Lung (tissue), 13 donors: ENCODE measurements around the gene RNF138. TPM values are rescaled to one million over a fixed set of nuclear protein-coding genes. Genes with fewer than 3 reads are reported as not detected.
A peak's percentile ranks its signal among the peaks of the same experiment; 100 is the strongest.
"Not testable (repeated sequence)": the region's sequence is repeated elsewhere in the genome, so short reads cannot be mapped to it uniquely, and the experiment has no call there.

Source experiments
- ATAC-seq: fragments of 200-7000 bp; cut with Tn5 transposase; one replicate; pipeline ENCODE4 v1.9.1; 2020; ENCODE audit warnings: moderate number of reproducible peaks; ENCODE audit not compliant: insufficient read depth, low FRiP score
- DNase-seq, 3 donors: peaks; one replicate each; pipeline ENCODE4 v3.0.0-alpha.2; 2013 to 2017
- H3K27ac ChIP-seq, 2 donors: one replicate each; pipeline ENCODE4 v1.5.1; 2013; ENCODE audit warnings: mild to moderate bottlenecking in 2 of 2, moderate library complexity in 2 of 2, control low read depth in 1 of 2, inconsistent platforms in 1 of 2, low read depth in 1 of 2, low read length in 1 of 2
- H3K27me3 ChIP-seq, 3 donors: one replicate each; pipeline ENCODE4 v1.5.1; 2013; ENCODE audit warnings: low read length in 2 of 3; ENCODE audit not compliant: control insufficient read depth in 3 of 3, insufficient read depth in 3 of 3
- H3K36me3 ChIP-seq, 4 donors: one replicate each; pipeline ENCODE4 v1.5.1; 2013; ENCODE audit warnings: low read length in 4 of 4, mild to moderate bottlenecking in 1 of 4, moderate library complexity in 1 of 4; ENCODE audit not compliant: control insufficient read depth in 4 of 4, insufficient read depth in 4 of 4
- H3K4me1 ChIP-seq, 5 donors: one replicate each; pipeline ENCODE4 v1.5.1; 2013; ENCODE audit warnings: low read length in 5 of 5, mild to moderate bottlenecking in 2 of 5, moderate library complexity in 1 of 5; ENCODE audit not compliant: control insufficient read depth in 5 of 5, insufficient read depth in 5 of 5
- H3K4me3 ChIP-seq: one replicate; pipeline ENCODE4 v1.5.1; 2013; ENCODE audit warnings: mild to moderate bottlenecking, control low read depth, moderate library complexity
- H3K9ac ChIP-seq, 2 donors: one replicate each; pipeline ENCODE4 v1.5.1; 2013; ENCODE audit warnings: low read length in 2 of 2, control low read depth in 1 of 2; ENCODE audit not compliant: insufficient read depth in 1 of 2
- H3K9me3 ChIP-seq, 4 donors: one replicate each; pipeline ENCODE4 v1.5.1; 2013; ENCODE audit warnings: low read length in 3 of 4, mild to moderate bottlenecking in 1 of 4, moderate library complexity in 1 of 4; ENCODE audit not compliant: control insufficient read depth in 4 of 4, insufficient read depth in 3 of 4
- CTCF ChIP-seq: IDR thresholded peaks from 2 replicates; pipeline ENCODE4 v1.5.1; 2012; ENCODE audit warnings: mild to moderate bottlenecking; ENCODE audit errors: control extremely low read depth, extremely low read depth
- WGBS, 2 donors: extraction: QIAGEN DNeasy Blood & Tissue Kit; methylation state at CpG; one replicate each; pipeline ENCODE4 v1.1.7; 2013; 5-methylcytosine and 5-hydroxymethylcytosine counted together
- polyA plus RNA-seq, 2 donors: library from polyadenylated mRNA; stranded (reverse); fragments of 200-250 nt; gene quantifications; one replicate each; pipeline ENCODE4 v1.2.1, GENCODE V29; 2013
- small RNA-seq: library from RNA; depleted of rRNA; stranded (forward); fragments of <200 nt; gene quantifications from one replicate; pipeline ENCODE3, GENCODE V24; 2014; ENCODE audit warnings: low replicate concordance
- total RNA-seq, 2 donors: library from RNA; depleted of rRNA in 1 of 2; stranded (reverse); fragments of >200 nt in 1 of 2; gene quantifications; one replicate each; pipeline ENCODE4 v1.2.1, GENCODE V29; 2014 to 2021
- donor health status: control.
- donor health status: control.
- donor health status: Bipolar disorder and iron deficiency.
- donor health status: healthy.
- donor health status: DM: yes; HTN: yes; CAD: no.

Gene RNF138
- total and polyA plus RNA-seq, 4 donors, result 13.1 to 37.9 (median 22.8) TPM

DNA sequence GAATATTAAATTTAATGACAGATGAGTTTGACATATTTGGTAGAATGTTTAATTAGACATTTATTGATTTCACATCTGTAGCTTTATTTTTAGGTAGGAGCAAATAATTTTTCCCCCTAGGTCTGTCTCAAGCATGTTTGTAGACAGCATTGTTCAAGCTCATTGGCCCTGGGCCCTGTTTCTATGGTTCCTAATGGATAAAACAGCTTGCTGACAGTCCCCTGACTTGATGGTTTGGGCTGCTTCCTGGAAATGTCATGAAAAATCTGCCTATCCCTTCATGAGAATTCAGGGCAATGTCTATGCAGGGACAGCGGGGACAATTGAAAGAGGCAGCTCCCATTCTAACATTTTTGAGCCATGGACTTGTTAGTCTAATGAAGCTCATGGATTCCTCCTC, 83.6 kb downstream of the RNF138 start:
- WGBS, 2 donors, result 81 to 92% methylated on average over 1 of the region's 1 CpG
- peak; percentile 85 to 95 (median 94) for DNase-seq

GRCh38 chr18:32176745-32177144, 85.1 kb downstream of the RNF138 start:
- not testable (repeated sequence) for H3K27me3 ChIP-seq, H3K36me3 ChIP-seq, H3K4me3 ChIP-seq, H3K9ac ChIP-seq, H3K27ac ChIP-seq, ATAC-seq, DNase-seq, H3K9me3 ChIP-seq
- peaks cover 0 to 14% (median 2%) of the 10 kb centered on the region in 5 donors for H3K4me1 ChIP-seq
- WGBS, 2 donors, result 100% methylated on average over 1 of the region's 1 CpG

More for the DNA sequence above, 83.6 kb downstream of the RNF138 start:
- Histone ChIP-seq H3K27ac (no peak overlapping the region), H3K9me3 (no peaks in the 10 kb centered on the region), H3K4me3 (no peak overlapping the region), H3K4me1 (peaks cover 0 to 14% (median 2%) of the 10 kb centered on the region in 5 donors), H3K9ac (no peak overlapping the region), H3K27me3 (no peaks in the 10 kb centered on the region), H3K36me3 (no peaks in the 10 kb centered on the region)
- ATAC-seq, result no peak
- TF ChIP-seq CTCF, result no peak

- H3K4me3 ChIP-seq, result no peak overlapping the region
- WGBS, 2 donors, result 66 to 81% methylated on average over 3 of the region's 3 CpGs
- no peaks in the 10 kb centered on the region for H3K9me3 ChIP-seq
- H3K27me3 ChIP-seq, result no peaks in the 10 kb centered on the region
- no peaks in the 10 kb centered on the region for H3K36me3 ChIP-seq
- no peak overlapping the region for H3K9ac ChIP-seq
- peaks cover 0 to 14% (median 2%) of the 10 kb centered on the region in 5 donors for H3K4me1 ChIP-seq
- DNase-seq (no peak), ATAC-seq (no peak)
- TF ChIP-seq CTCF, result no peak
- H3K27ac ChIP-seq, result no peak overlapping the region
Measured at GRCh38 chr18:32177530-32177929, 85.9 kb downstream of the RNF138 start.

Small RNA genes lying within 50 kb of the gene (small RNA-seq; reads per million reads assigned to genes)
- not detected for gene RNA5SP453

Other genes with a start within 250 kb of the RNF138 start
- 10 to 100 TPM; 51.3 to 73.5 TPM for gene TRAPPC8, start 148.7 kb upstream of the RNF138 start, total RNA-seq
- 10 to 100 TPM; 12.4 to 20.3 TPM for gene TRAPPC8, start 148.7 kb upstream of the RNF138 start, polyA plus RNA-seq
- gene RNF125, start 73.0 kb upstream of the RNF138 start, total RNA-seq, result 1 to 10 TPM; 4.8 to 9.2 TPM
- gene RNF125, start 73.0 kb upstream of the RNF138 start, polyA plus RNA-seq, result 1 to 10 TPM; 1.4 to 1.8 TPM
- gene MEP1B, start 98.2 kb downstream of the RNF138 start, total RNA-seq, result not detected
- gene MEP1B, start 98.2 kb downstream of the RNF138 start, polyA plus RNA-seq, result not detected